HG02763 (cell line): Measurements from ENCODE around the gene ABCC8.

Experiments
- ATAC-seq: cut with Tn5 transposase; IDR thresholded peaks from one replicate; pipeline ENCODE4 v1.9.1; 2021; ENCODE audit warnings: mild to moderate bottlenecking, moderate library complexity; ENCODE audit not compliant: unreplicated experiment

The ABCC8 gene

DNA sequence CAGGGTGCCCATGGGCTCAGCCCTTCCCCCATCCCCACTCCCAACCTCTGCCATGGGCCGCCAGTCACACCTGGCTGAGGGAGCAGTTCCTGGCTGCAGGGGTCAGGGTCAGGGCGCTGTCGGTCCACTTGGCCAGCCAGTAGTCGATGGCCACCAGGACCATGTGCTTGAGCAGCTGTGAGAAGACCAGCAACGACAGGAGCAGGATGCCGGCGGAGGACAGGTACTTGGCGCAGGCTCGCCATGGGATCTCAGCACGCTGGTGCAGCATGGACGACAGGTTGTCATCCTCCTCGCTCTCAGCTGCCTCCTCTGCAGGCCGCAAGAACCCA lies 69.9 kb downstream of the ABCC8 start:
- no peak for ATAC-seq

DNA sequence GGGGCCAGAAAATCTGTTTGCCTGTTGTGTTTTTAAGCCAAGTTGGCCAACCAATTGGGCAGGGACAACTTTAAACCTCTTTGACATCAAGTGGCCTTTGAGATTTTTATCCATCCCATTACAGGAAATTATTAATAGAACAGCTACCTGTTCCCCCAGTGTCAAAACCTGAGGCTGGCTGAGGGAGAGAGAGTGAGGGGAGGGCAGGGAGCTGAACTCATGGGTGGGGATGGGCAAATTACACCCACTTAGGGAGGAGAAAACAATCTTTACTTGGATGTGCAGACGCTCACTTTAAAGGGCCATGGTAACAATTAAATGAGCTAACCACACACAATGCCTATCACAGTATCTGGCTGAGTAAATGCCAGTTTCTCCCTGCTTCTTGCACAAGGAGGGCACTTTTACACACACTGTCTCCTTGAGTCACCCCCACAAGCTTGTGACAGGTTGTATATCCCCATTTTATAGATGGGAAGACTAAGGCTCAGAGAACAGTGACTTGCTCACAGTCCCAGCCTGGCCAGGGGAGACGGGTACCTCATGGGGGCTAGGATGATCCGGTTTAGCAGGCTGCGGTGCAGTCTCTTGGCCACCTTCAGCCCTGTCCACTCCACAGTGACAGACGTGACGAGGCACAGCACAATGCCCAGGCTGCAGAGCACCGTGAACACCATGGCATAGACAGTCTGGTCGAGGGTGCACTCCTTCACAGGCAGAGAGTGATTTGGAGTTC lies 70.4 kb downstream of the ABCC8 start:
- ATAC-seq, result no peak

DNA sequence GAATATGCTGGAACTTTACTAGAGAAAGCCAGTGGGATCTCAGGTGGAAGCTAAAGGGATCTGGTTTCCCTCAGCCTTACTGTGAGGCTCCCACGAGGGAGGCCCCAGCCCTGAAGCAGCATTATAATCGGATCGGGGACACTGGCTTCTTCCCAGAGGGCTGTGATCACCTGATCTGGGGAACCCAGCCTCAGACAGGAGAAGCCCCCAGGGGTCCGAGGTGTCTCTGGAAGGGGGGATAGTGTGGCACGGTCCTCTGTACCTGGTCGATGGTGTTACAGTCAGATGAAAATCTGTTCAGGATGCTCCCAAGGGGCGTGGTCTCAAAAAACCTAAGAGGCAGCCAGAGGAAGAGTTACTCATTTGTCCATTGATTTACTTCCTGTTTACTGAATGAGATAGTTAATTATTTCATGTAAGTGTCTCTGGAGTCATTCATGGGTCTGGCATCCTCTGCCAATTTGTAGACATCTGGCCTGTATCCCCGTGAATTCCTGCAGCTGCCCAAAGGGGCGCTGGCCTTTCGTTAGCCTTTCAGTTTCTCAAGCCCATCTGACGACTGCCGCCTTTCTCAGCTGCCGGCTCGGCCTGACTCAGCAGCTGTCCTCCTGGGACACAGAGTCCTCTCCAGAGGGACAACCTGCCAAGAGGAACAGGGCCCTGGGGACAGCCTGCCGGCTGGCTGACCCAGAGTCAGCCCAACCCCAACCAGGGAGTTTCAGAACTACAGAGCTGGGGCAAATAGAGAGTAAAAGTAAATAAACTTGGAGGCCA lies 71.2 kb downstream of the ABCC8 start:
- no peak for ATAC-seq

- no peak for ATAC-seq
These were observed 72.5 kb downstream of the ABCC8 start for GRCh38 chr11:17403980-17404759.

GRCh38 chr11:17402486-17402885 lies 74.2 kb downstream of the ABCC8 start:
- no peak for ATAC-seq

DNA sequence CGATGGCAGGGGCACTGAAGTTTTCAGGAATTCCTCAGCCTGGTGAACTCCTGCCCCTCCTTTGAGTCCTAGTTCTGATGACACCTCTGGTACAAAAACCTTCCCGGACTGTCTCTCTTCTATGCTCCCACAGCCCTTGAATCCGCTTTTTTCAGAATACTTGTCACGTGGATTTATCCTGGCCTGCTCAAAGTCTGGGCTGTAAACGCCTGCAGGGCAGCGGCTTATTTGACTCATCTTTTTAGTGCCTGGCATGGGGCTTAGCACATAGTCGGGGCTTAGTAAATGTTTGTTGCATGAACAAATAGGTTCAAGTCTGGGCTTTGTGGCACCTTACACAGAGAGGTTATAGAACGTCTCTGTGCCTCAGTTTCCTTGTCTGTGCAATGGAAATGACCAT lies 74.8 kb downstream of the ABCC8 start:
- ATAC-seq, result no peak

DNA sequence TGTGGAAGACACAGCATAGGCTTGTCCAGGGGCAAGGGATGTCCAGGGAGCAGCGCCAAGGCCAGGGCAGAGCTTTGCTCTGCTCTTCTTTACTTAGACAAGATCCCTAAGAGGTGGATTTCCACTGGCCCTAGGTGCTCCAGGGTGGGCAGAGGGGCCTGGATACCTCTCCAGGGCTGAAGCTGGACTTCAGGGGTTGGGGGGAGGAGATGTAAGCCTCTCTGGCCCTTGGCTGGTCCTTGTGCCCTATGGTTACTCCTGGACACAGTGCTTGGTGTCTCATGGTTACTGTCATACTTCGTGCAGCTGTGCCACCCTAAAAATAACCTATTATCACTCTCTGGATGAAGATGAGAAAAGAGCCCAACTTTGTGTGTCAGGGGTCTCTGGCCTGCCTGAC lies 75.3 kb downstream of the ABCC8 start:
- no peak for ATAC-seq

DNA sequence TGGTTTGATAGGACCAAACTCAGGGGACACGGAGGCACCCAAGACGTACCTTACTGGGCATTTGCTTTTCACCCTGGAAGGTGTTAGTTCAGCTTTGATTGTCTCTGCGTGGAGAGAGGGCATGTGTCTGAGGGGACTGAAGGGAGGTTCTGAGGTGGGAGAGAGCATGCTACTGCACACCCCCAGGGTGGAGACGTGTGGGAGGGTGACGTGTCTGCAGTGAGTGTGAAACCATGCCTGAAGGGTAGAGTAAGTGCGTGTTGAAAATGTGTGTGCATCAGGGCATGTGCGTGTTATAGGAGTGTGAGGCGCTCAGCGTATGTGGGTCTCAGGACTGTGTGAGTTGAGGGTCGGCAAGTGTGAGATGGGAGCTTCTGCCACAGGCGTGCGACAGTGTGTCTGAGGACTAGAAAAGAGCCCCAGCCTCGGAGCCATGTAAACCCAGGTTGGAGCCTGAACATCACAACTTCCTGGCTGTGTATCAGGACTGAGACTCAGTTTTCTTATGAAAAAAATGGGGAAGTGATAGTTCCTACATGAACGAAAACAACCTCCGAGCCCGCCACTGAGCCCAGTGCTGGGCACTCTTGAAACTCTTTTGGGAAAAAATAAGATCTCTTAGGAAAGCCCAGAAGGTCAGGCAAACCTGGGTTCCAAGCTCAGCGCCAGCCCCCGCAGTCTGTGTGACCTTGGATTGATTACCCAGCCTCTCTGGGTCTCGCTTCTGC lies 76.4 kb downstream of the ABCC8 start:
- no peak for ATAC-seq

GRCh38 chr11:17399236-17399635 lies 77.4 kb downstream of the ABCC8 start:
- ATAC-seq, result no peak

GRCh38 chr11:17397311-17398002 lies 79.2 kb downstream of the ABCC8 start:
- no peak for ATAC-seq

- ATAC-seq, result no peak
These were observed 79.9 kb downstream of the ABCC8 start for GRCh38 chr11:17396598-17397310.

DNA sequence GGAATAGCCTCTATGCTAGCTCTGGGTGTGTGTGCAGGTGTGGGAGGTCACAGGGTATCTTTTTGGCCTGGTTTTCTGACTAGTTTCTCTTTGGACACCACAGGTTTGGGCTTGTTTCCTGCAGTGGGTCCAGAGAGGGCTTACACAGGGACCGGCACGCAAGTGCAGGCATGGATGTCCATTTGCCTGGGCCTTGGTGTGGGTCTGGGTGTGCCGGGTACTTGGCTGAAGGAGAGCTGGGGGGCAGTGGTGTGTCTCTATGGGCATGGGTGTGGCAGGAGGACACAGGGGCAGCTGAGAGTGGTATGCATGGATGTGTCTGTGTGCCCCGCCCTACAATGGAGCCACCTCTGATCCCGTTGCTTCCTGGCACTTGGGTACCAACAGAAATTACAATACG lies 80.7 kb downstream of the ABCC8 start:
- ATAC-seq, result no peak

GRCh38 chr11:17395554-17395961 lies 81.1 kb downstream of the ABCC8 start:
- no peak for ATAC-seq

- no peak for ATAC-seq
These were observed 81.8 kb downstream of the ABCC8 start for GRCh38 chr11:17394743-17395390.

DNA sequence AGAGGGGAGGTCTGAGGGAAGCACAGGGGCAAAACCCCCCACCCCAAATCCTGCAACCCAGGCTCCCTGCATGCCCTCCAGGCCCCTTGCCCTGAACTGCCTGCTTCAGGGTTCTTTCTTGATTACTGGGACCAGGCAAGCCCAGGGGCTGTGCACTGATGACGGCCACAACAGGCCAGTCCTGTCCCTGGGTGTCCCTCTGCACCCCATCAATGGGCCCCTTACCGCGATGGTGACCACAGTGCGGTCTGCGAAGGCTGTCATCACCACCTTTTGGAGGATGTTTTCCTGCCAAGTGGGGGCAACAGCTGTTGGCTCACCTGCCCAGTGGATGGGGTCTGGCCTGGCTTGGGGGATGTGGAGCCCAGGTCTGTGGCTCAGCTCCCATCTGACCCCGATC lies 83.2 kb downstream of the ABCC8 start:
- ATAC-seq, result no peak

DNA sequence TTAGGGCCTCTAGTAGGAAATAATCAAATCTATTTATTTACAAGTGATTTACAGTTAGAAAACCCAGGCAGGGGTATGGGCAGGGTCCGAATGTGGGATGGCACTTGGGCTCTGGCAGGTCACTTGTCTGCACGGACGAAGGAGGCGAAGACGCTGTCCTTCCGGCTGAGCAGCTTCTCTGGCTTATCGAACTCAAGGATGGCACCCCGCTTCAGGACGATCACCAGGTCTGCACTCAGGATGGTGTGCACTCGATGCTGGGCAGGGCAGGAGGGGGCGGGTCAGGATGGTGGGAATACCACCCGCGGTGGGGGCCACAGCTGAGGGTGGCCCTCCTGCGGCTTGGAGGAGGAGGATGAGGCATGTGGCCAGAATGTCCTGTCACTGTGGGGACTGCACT lies 83.8 kb downstream of the ABCC8 start:
- ATAC-seq, result no peak

GRCh38 chr11:17391493-17392355 lies 84.9 kb downstream of the ABCC8 start:
- ATAC-seq, result no peak

GRCh38 chr11:17389957-17390649 lies 86.5 kb downstream of the ABCC8 start:
- ATAC-seq, result no peak
